Activated CD8-positive, alpha-beta T cell treated with anti-CD3 and anti-CD28 coated beads, Interleukin-2, amount 10 ng/mL, durations not matched to agents 7 days and 5 days (primary cell): ENCODE data around the gene ZNF469. TPM values are rescaled to one million over a fixed set of nuclear protein-coding genes. Genes with fewer than 3 reads are reported as not detected.

Experiments
- ATAC-seq: fragments of 150-1000 bp; cut with Tn5 transposase; one replicate; pipeline ENCODE4 v1.10.0; 2021; ENCODE audit warnings: moderate library complexity
- CTCF ChIA-PET: fragments of 350-600 bp; sonication (Branson Sonifier 250); formaldehyde crosslinking; loops from one replicate; lab custom pipeline; 2021; ENCODE audit warnings: antibody characterized with exemption; lab: Charles Lee
- POLR2A ChIA-PET: fragments of 350-600 bp; sonication (Branson Sonifier 250); formaldehyde crosslinking; loops from one replicate; lab custom pipeline; 2021; ENCODE audit warnings: antibody characterized with exemption; lab: Charles Lee
- DNase-seq: peaks from one replicate; pipeline ENCODE4 v3.0.0-alpha.2; 2020
- H3K27ac Mint-ChIP-seq: one replicate; pipeline ENCODE4 v1.8.0; 2021; ENCODE audit warnings: mild to moderate bottlenecking, mixed read lengths
- H3K27me3 Mint-ChIP-seq: one replicate; pipeline ENCODE4 v1.8.0; 2021; ENCODE audit warnings: low read depth, mixed read lengths
- H3K36me3 Mint-ChIP-seq: one replicate; pipeline ENCODE4 v1.8.0; 2021; ENCODE audit warnings: low read depth, mixed read lengths
- H3K4me1 Mint-ChIP-seq: one replicate; pipeline ENCODE4 v1.8.0; 2021; ENCODE audit warnings: low read depth, mixed read lengths
- H3K4me3 Mint-ChIP-seq: one replicate; pipeline ENCODE4 v1.8.0; 2021; ENCODE audit warnings: mild to moderate bottlenecking, mixed read lengths
- H3K9me3 Mint-ChIP-seq: one replicate; pipeline ENCODE4 v1.8.0; 2022; ENCODE audit warnings: mixed read lengths; ENCODE audit not compliant: insufficient read depth
- total RNA-seq, 2 experiments: library from RNA; stranded (reverse); gene quantifications; one replicate each; pipeline ENCODE4 v1.2.3, GENCODE V29; 2021

Gene ZNF469
- total RNA-seq, 2 experiments from 2014 or later, result 0.66 to 0.83 TPM

GRCh38 chr16:88377961-88378360 lies 4.8 kb upstream of the ZNF469 start:
- no peaks in the 10 kb centered on the region for H3K36me3 Mint-ChIP-seq
- ATAC-seq (no peak), DNase-seq (no peak)
- no peak overlapping the region for H3K27ac Mint-ChIP-seq
- POLR2A ChIA-PET, result no interaction called here
- peaks cover 8% of the 10 kb centered on the region for H3K27me3 Mint-ChIP-seq
- no peaks in the 10 kb centered on the region for H3K9me3 Mint-ChIP-seq
- no peak overlapping the region for H3K4me3 Mint-ChIP-seq
- peaks cover 4% of the 10 kb centered on the region for H3K4me1 Mint-ChIP-seq
- CTCF ChIA-PET, result no interaction called here

DNA sequence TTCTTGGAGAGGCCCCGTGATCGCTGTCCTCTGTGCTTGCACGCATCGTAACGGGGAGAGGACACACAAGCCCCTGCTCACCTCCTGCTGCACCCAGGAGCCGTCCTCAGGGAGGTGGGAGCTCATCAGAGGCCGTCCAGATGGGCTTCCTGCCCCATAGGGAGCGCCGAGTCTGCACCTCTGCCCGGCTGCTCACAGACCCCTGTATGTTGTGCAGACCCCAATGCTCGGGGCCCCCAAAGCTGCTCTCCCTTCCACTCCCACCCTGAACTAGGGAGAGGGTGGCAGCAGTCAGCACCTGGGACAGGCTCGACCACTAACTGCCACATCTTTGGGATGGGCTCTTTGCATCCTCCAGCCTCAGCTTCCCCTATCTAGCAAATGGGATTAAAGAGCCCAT lies 4.4 kb upstream of the ZNF469 start:
- POLR2A ChIA-PET, result no interaction called here
- DNase-seq (no peak), ATAC-seq (no peak)
- Mint-ChIP-seq H3K27me3 (peaks cover 8% of the 10 kb centered on the region), H3K4me1 (peaks cover 4% of the 10 kb centered on the region), H3K4me3 (no peak overlapping the region), H3K27ac (no peak overlapping the region), H3K36me3 (no peaks in the 10 kb centered on the region), H3K9me3 (no peaks in the 10 kb centered on the region)
- CTCF ChIA-PET, result no interaction called here

- CTCF ChIA-PET, result no interaction called here
Measured at GRCh38 chr16:88378836-88379693, 3.7 kb upstream of the ZNF469 start.

GRCh38 chr16:88379694-88380040 lies 3.1 kb upstream of the ZNF469 start:
- no peak for ATAC-seq
- Mint-ChIP-seq H3K36me3 (no peaks in the 10 kb centered on the region), H3K27ac (no peak overlapping the region), H3K4me3 (no peak overlapping the region), H3K9me3 (no peaks in the 10 kb centered on the region), H3K4me1 (peaks cover 4% of the 10 kb centered on the region), H3K27me3 (peaks cover 16% of the 10 kb centered on the region)
- ChIA-PET POLR2A (no interaction called here), CTCF (no interaction called here)
- no peak for DNase-seq

More at GRCh38 chr16:88378836-88379693, 3.7 kb upstream of the ZNF469 start:
- Mint-ChIP-seq H3K27me3 (peaks cover 10% of the 10 kb centered on the region), H3K27ac (no peak overlapping the region), H3K36me3 (no peaks in the 10 kb centered on the region), H3K4me3 (no peak overlapping the region), H3K9me3 (no peaks in the 10 kb centered on the region), H3K4me1 (peaks cover 4% of the 10 kb centered on the region)
- POLR2A ChIA-PET, result no interaction called here
- no peak for ATAC-seq
- DNase-seq, result no peak

DNA sequence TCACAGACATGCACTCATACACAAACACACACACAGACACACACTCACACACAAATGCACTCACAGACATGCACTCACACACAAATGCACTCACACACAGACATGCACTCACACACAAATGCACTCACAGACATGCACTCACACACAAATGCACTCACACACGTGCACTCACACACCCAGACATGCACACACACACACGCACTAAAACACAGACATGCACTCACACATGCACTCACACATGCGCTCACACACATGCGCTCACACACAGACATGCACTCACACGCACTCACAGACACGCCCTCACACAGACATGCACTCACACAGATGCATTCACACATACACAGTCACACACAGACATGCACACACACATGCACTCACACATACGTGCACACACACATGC lies 2.7 kb upstream of the ZNF469 start:
- POLR2A ChIA-PET, result no interaction called here
- ATAC-seq (no peak), DNase-seq (no peak)
- Mint-ChIP-seq H3K27ac (no peak overlapping the region), H3K4me1 (peaks cover 4% of the 10 kb centered on the region), H3K4me3 (no peak overlapping the region), H3K9me3 (no peaks in the 10 kb centered on the region), H3K27me3 (peaks cover 20% of the 10 kb centered on the region), H3K36me3 (no peaks in the 10 kb centered on the region)
- CTCF ChIA-PET, result no interaction called here

DNA sequence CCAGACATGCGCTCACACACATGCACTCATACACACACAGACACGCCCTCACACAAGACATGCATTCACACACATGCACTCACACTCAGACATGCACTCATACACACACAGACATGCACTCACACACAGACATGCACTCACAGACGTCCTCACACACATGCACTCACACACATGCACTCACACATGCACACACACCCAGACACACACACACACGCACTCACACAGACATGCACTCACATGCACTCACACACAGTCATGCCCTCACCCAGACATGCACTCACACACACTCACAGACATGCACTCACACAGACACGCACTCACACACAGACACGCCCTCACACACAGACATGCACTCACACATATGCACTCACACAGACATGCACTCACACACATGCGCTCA lies 2.1 kb upstream of the ZNF469 start:
- peaks cover 25% of the 10 kb centered on the region for H3K27me3 Mint-ChIP-seq
- H3K4me3 Mint-ChIP-seq, result no peak overlapping the region
- H3K9me3 Mint-ChIP-seq, result no peaks in the 10 kb centered on the region
- CTCF ChIA-PET, result no interaction called here
- POLR2A ChIA-PET, result no interaction called here
- no peaks in the 10 kb centered on the region for H3K36me3 Mint-ChIP-seq
- peaks cover 4% of the 10 kb centered on the region for H3K4me1 Mint-ChIP-seq
- no peak overlapping the region for H3K27ac Mint-ChIP-seq
- DNase-seq (no peak), ATAC-seq (no peak)

GRCh38 chr16:88381820-88382451 lies 823 bp upstream of the ZNF469 start:
- ATAC-seq, result no peak
- Mint-ChIP-seq H3K4me1 (peaks cover 4% of the 10 kb centered on the region), H3K27ac (no peak overlapping the region), H3K9me3 (no peaks in the 10 kb centered on the region), H3K4me3 (no peak overlapping the region), H3K27me3 (peaks cover 33% of the 10 kb centered on the region), H3K36me3 (no peaks in the 10 kb centered on the region)
- CTCF ChIA-PET, result no interaction called here
- POLR2A ChIA-PET, result no interaction called here
- no peak for DNase-seq

GRCh38 chr16:88383401-88384221 lies 852 bp downstream of the ZNF469 start:
- Mint-ChIP-seq H3K27ac (no peak overlapping the region), H3K36me3 (no peaks in the 10 kb centered on the region), H3K4me3 (no peak overlapping the region), H3K27me3 (peaks cover 33% of the 10 kb centered on the region), H3K9me3 (no peaks in the 10 kb centered on the region), H3K4me1 (peaks cover 4% of the 10 kb centered on the region)
- DNase-seq (no peak), ATAC-seq (no peak)
- POLR2A ChIA-PET, result no interaction called here
- CTCF ChIA-PET, result no interaction called here

GRCh38 chr16:88384222-88385111 lies 1.7 kb downstream of the ZNF469 start:
- Mint-ChIP-seq H3K27ac (no peak overlapping the region), H3K36me3 (no peaks in the 10 kb centered on the region), H3K27me3 (peaks cover 33% of the 10 kb centered on the region), H3K4me3 (no peak overlapping the region), H3K9me3 (no peaks in the 10 kb centered on the region), H3K4me1 (peaks cover 4% of the 10 kb centered on the region)
- POLR2A ChIA-PET, result no interaction called here
- ATAC-seq (no peak), DNase-seq (no peak)
- CTCF ChIA-PET, result no interaction called here

DNA sequence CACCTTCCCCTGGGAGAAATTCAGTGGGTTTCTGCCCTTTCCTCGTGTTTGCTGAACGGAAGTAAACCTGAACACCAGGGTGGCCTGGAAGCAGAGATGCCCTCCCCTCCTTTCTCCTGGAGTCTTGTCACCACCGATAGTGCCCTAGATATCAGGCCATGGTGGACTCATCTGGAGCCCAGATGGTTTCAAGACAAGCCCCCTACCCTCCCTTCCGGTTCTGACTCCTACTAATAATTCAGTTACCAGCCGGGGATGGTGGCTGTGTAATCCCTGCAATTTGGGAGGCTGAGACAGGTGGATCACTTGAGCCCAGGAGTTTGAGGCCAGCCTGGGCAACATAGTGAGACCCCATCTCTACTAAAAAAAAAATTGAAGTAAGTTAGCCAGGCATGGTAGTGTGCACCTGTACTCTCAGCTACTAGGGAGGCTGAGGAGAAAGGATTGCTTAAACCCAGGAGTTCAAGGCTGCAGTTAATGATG lies 2.4 kb downstream of the ZNF469 start:
- Mint-ChIP-seq H3K27ac (no peak overlapping the region), H3K36me3 (no peaks in the 10 kb centered on the region), H3K27me3 (peaks cover 33% of the 10 kb centered on the region), H3K9me3 (no peaks in the 10 kb centered on the region), H3K4me3 (no peak overlapping the region), H3K4me1 (peaks cover 4% of the 10 kb centered on the region)
- DNase-seq (no peak), ATAC-seq (no peak)
- CTCF ChIA-PET, result no interaction called here
- POLR2A ChIA-PET, result no interaction called here
